ENCODE results near the gene KCNMB2.

The KCNMB2 gene

DNA sequence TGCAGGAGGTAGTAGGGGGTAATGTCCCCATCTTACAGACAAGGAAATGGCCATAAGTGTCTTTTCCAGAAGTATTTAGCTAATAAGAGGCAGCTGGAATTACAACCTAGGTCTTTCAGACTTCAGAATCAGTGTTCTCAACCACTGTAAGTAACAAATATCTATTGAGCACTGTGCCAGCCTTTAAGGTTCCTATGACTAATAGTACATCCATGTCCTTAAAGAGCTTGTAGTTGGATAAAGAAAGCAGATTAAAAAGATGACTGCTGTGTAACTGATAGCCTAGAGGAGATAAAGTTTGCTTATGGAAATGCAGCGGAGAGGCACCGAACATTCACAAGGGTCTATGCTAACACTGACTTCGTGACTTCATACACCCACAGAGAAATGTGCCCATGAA lies 136.0 kb downstream of the KCNMB2 start:
- TF ChIP-seq CTCF (IDR thresholded peaks at IDR 0.05; ENCODE audit: low read depth, low read length) (no peak), EZH2phosphoT487 (IDR thresholded peaks at IDR 0.05; ENCODE audit: low read depth) (no peak)
- H3K9ac ChIP-seq (ENCODE audit: low read length), result no peak overlapping the region
- no peak overlapping the region for H3K4me3 ChIP-seq (ENCODE audit: low read length)
- H3K9me3 ChIP-seq (ENCODE audit: insufficient read depth, low read length), result no peaks in the 10 kb centered on the region
- no peak overlapping the region for H2AFZ ChIP-seq (ENCODE audit: low read depth, low read length)
- no peaks in the 10 kb centered on the region for H3K36me3 ChIP-seq (replicated peaks; ENCODE audit: low read depth, low read length)
- H4K20me1 ChIP-seq (ENCODE audit: insufficient read depth, low read length), result no peaks in the 10 kb centered on the region
- no peak overlapping the region for H3K27ac ChIP-seq (ENCODE audit: low read length)
- no peaks in the 10 kb centered on the region for H3K27me3 ChIP-seq (ENCODE audit: low read depth, low read length)
- no peaks in the 10 kb centered on the region for H3K79me2 ChIP-seq (ENCODE audit: low read length)
- H3K4me1 ChIP-seq (ENCODE audit: low read length), result peaks cover 30% of the 10 kb centered on the region
- H3K4me2 ChIP-seq (ENCODE audit: low read length), result no peak overlapping the region

DNA sequence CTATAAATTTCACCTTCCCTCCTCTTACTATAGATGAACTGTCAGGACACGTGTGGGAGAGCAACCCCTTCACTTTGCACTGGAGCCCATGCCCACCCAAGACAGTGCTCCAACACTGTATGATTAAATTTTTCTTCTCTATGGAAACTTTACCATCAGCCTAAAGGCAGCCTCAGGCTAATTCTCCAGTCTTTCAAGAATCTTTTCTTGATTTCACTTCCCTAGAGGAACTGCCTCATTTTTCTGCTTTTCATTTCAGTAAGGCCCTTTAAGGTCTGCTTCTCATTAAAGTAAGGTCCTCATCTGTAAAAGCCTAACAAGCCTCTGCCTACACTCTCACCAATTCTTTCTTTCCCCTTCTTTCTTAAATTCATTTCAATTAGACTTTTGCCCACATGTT lies 137.3 kb downstream of the KCNMB2 start:
- Histone ChIP-seq H3K9me3 (ENCODE audit: insufficient read depth, low read length) (no peaks in the 10 kb centered on the region), H3K4me1 (ENCODE audit: low read length) (peaks cover 33% of the 10 kb centered on the region), H3K4me2 (ENCODE audit: low read length) (peak overlapping the region; percentile 11; the same call in 1 of the 2 replicates), H3K27ac (ENCODE audit: low read length) (no peak overlapping the region), H4K20me1 (ENCODE audit: insufficient read depth, low read length) (no peaks in the 10 kb centered on the region), H3K36me3 (replicated peaks; ENCODE audit: low read depth, low read length) (no peaks in the 10 kb centered on the region), H3K27me3 (ENCODE audit: low read depth, low read length) (no peaks in the 10 kb centered on the region), H3K79me2 (ENCODE audit: low read length) (no peaks in the 10 kb centered on the region), H3K9ac (ENCODE audit: low read length) (no peak overlapping the region), H2AFZ (ENCODE audit: low read depth, low read length) (no peak overlapping the region), H3K4me3 (ENCODE audit: low read length) (no peak overlapping the region)
- TF ChIP-seq CTCF (IDR thresholded peaks at IDR 0.05; ENCODE audit: low read depth, low read length), result no peak
- no peak for TF ChIP-seq EZH2phosphoT487 (IDR thresholded peaks at IDR 0.05; ENCODE audit: low read depth)

GRCh38 chr3:178676077-178676476 lies 139.8 kb downstream of the KCNMB2 start:
- no peak overlapping the region for H3K4me2 ChIP-seq (ENCODE audit: low read length)
- H3K27me3 ChIP-seq (ENCODE audit: low read depth, low read length), result no peaks in the 10 kb centered on the region
- TF ChIP-seq EZH2phosphoT487 (IDR thresholded peaks at IDR 0.05; ENCODE audit: low read depth), result no peak
- TF ChIP-seq CTCF (IDR thresholded peaks at IDR 0.05; ENCODE audit: low read depth, low read length), result no peak
- no peaks in the 10 kb centered on the region for H3K9me3 ChIP-seq (ENCODE audit: insufficient read depth, low read length)
- no peaks in the 10 kb centered on the region for H3K79me2 ChIP-seq (ENCODE audit: low read length)
- no peaks in the 10 kb centered on the region for H3K36me3 ChIP-seq (replicated peaks; ENCODE audit: low read depth, low read length)
- H3K4me1 ChIP-seq (ENCODE audit: low read length), result peaks cover 19% of the 10 kb centered on the region
- no peak overlapping the region for H3K4me3 ChIP-seq (ENCODE audit: low read length)
- no peak overlapping the region for H2AFZ ChIP-seq (ENCODE audit: low read depth, low read length)
- no peak overlapping the region for H3K27ac ChIP-seq (ENCODE audit: low read length)
- H4K20me1 ChIP-seq (ENCODE audit: insufficient read depth, low read length), result no peaks in the 10 kb centered on the region
- H3K9ac ChIP-seq (ENCODE audit: low read length), result no peak overlapping the region

DNA sequence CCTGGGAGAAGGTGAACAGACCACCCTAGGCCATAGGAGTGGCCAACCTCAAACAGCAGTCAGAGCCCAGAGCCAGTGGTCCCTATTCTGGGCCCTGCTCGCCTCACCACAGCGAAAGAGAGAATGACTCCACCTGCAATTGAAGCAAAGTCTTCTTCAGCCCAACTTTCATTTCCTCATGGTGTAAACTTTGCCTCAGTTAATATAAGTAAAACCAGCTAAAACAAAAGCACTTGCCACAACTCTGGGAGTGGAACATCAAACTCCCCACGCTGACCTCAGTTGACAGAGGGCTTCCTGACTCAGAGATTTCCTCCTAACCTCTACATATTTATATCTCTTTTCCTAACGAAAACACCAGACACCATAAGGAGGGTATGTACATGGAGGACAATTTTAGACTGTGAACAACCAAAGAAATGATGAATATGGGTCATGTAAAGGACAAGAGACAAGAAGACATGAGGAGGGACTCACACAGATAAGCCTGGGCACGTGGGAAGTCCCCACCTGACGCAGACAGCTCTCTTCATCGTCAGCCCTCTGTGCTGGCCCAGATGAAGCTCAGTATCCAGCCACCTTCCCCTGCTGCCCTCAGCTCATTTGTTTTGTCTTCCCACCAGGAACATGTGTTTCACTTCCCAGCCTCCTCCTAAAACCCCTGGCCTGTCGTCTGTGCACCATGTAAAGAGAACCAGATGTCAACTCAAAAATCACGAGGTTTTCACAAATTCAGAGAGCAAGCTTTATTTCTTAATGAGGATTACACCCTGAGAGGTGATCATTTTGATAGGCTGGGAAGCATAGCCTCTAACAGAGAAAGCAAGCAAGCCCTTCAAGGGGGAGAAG lies 140.9 kb downstream of the KCNMB2 start:
- Histone ChIP-seq H2AFZ (ENCODE audit: low read depth, low read length) (no peak overlapping the region), H3K36me3 (replicated peaks; ENCODE audit: low read depth, low read length) (no peaks in the 10 kb centered on the region), H3K9me3 (ENCODE audit: insufficient read depth, low read length) (no peaks in the 10 kb centered on the region), H3K27ac (ENCODE audit: low read length) (no peak overlapping the region), H3K4me3 (ENCODE audit: low read length) (no peak overlapping the region), H3K4me2 (ENCODE audit: low read length) (peak overlapping the region; percentile 17), H3K4me1 (ENCODE audit: low read length) (peaks cover 19% of the 10 kb centered on the region), H3K27me3 (ENCODE audit: low read depth, low read length) (no peaks in the 10 kb centered on the region), H3K9ac (ENCODE audit: low read length) (no peak overlapping the region), H4K20me1 (ENCODE audit: insufficient read depth, low read length) (no peaks in the 10 kb centered on the region), H3K79me2 (ENCODE audit: low read length) (no peaks in the 10 kb centered on the region)
- TF ChIP-seq CTCF (IDR thresholded peaks at IDR 0.05; ENCODE audit: low read depth, low read length) (no peak), EZH2phosphoT487 (IDR thresholded peaks at IDR 0.05; ENCODE audit: low read depth) (no peak)

Data from OCI-LY3 (cell line).